HEK293 (cell line): ENCODE measurements around the gene CD46.

Experiments used
- CTCF ChIA-PET: fragments of 350-600 bp; formaldehyde crosslinking; extraction: SDS; loops from one replicate; lab custom pipeline; 2021; ENCODE audit warnings: antibody characterized with exemption; lab: Yijun Ruan, JAX
- POLR2A ChIA-PET: fragments of 300-600 bp; formaldehyde crosslinking; extraction: SDS; loops from one replicate; lab custom pipeline; 2020; ENCODE audit warnings: antibody characterized with exemption, inconsistent platforms; lab: Yijun Ruan, JAX
- H3K27ac ChIP-seq: fragments of 200-500 bp; sonication (Bioruptor generic); 2 replicates; pipeline ENCODE4 v1.5.1; 2014; ENCODE audit warnings: low read depth, low read length, control low read depth, inconsistent platforms; ENCODE audit errors: extremely low read depth
- H3K36me3 ChIP-seq, 2 experiments: fragments of 200-500 bp in 1 of 2; sonication (Bioruptor generic) in 1 of 2; 1 replicate in 1 of 2; 2 replicates in 1 of 2; pipeline ENCODE4 v1.5.1; 2014 to 2017; ENCODE audit warnings: inconsistent platforms in 2 of 2, low read length in 2 of 2; ENCODE audit not compliant: control insufficient read depth in 2 of 2, insufficient read depth in 1 of 2
- H3K4me1 ChIP-seq: fragments of 200-500 bp; sonication (Bioruptor generic); 2 replicates; pipeline ENCODE4 v1.5.1; 2014; ENCODE audit warnings: mild to moderate bottlenecking, low read length, inconsistent platforms; ENCODE audit not compliant: control insufficient read depth, insufficient read depth
- H3K4me3 ChIP-seq: 2 replicates; pipeline ENCODE4 v1.5.1; 2011; ENCODE audit warnings: low read depth, mild to moderate bottlenecking, control low read depth, low read length, moderate library complexity
- H3K9me3 ChIP-seq: fragments of 200-500 bp; sonication (Bioruptor generic); 2 replicates; pipeline ENCODE4 v1.5.1; 2014; ENCODE audit warnings: low read depth, low read length, inconsistent platforms; ENCODE audit not compliant: control insufficient read depth, insufficient read depth
- REPIN1 ChIP-seq: fragments of 450-650 bp; formaldehyde crosslinking; IDR thresholded peaks from 2 replicates; pipeline ENCODE4 v1.5.1; 2017; ENCODE audit warnings: missing biosample characterization, missing genetic modification characterization, low read depth
- WT1 ChIP-seq: fragments of 450-650 bp; formaldehyde crosslinking; IDR thresholded peaks from 2 replicates; pipeline ENCODE4 v1.5.1; 2016; ENCODE audit warnings: missing biosample characterization, missing genetic modification characterization
- ZBTB1 ChIP-seq: fragments of 450-650 bp; formaldehyde crosslinking; IDR thresholded peaks from 2 replicates; pipeline ENCODE4 v1.5.1; 2016; ENCODE audit warnings: missing biosample characterization, missing genetic modification characterization
- ZBTB17 ChIP-seq: fragments of 450-650 bp; formaldehyde crosslinking; IDR thresholded peaks from 2 replicates; pipeline ENCODE4 v1.5.1; 2016; ENCODE audit warnings: missing biosample characterization, missing genetic modification characterization
- ZBTB7A ChIP-seq: fragments of 450-650 bp; formaldehyde crosslinking; IDR thresholded peaks from 2 replicates; pipeline ENCODE4 v1.5.1; 2016; ENCODE audit warnings: low read depth, missing biosample characterization, missing genetic modification characterization
- ZNF121 ChIP-seq: fragments of 450-650 bp; formaldehyde crosslinking; IDR thresholded peaks from 2 replicates; pipeline ENCODE4 v1.5.1; 2016; ENCODE audit warnings: missing biosample characterization, missing genetic modification characterization
- ZNF132 ChIP-seq: fragments of 450-650 bp; formaldehyde crosslinking; IDR thresholded peaks from 2 replicates; pipeline ENCODE4 v1.5.1; 2017; ENCODE audit warnings: missing biosample characterization, missing genetic modification characterization, borderline replicate concordance
- ZNF174 ChIP-seq: fragments of 450-650 bp; formaldehyde crosslinking; IDR thresholded peaks from 2 replicates; pipeline ENCODE4 v1.5.0; 2017; ENCODE audit warnings: missing biosample characterization, mild to moderate bottlenecking, missing genetic modification characterization
- ZNF248 ChIP-seq: fragments of 450-650 bp; formaldehyde crosslinking; IDR thresholded peaks from 2 replicates; pipeline ENCODE4 v1.5.1; 2017; ENCODE audit warnings: missing biosample characterization, missing genetic modification characterization
- ZNF391 ChIP-seq: fragments of 450-650 bp; formaldehyde crosslinking; IDR thresholded peaks from 2 replicates; pipeline ENCODE4 v1.5.1; 2016; ENCODE audit warnings: low read depth, missing biosample characterization, missing genetic modification characterization, borderline replicate concordance
- ZNF501 ChIP-seq: fragments of 450-650 bp; formaldehyde crosslinking; IDR thresholded peaks from 2 replicates; pipeline ENCODE4 v1.5.1; 2016; ENCODE audit warnings: missing biosample characterization, missing genetic modification characterization
- ZNF555 ChIP-seq: fragments of 450-650 bp; formaldehyde crosslinking; conservative IDR thresholded peaks from 2 replicates; pipeline ENCODE4 v1.5.1; 2017; ENCODE audit warnings: missing biosample characterization, mild to moderate bottlenecking, missing genetic modification characterization, inconsistent platforms
- ZNF571 ChIP-seq: fragments of 450-650 bp; formaldehyde crosslinking; IDR thresholded peaks from 2 replicates; pipeline ENCODE4 v1.5.0; 2017; ENCODE audit warnings: missing biosample characterization, missing genetic modification characterization
- ZNF664 ChIP-seq: fragments of 450-650 bp; formaldehyde crosslinking; IDR thresholded peaks from 2 replicates; pipeline ENCODE4 v1.5.1; 2016; ENCODE audit warnings: missing biosample characterization, missing genetic modification characterization
- ZNF747 ChIP-seq: fragments of 450-650 bp; formaldehyde crosslinking; IDR thresholded peaks from 2 replicates; pipeline ENCODE4 v1.5.1; 2016; ENCODE audit warnings: missing biosample characterization, missing genetic modification characterization
- ZNF76 ChIP-seq: fragments of 450-650 bp; formaldehyde crosslinking; IDR thresholded peaks from 2 replicates; pipeline ENCODE4; 2016; ENCODE audit warnings: low read depth, missing biosample characterization, missing genetic modification characterization, borderline replicate concordance
- ZNF785 ChIP-seq: fragments of 450-650 bp; formaldehyde crosslinking; IDR thresholded peaks from 2 replicates; pipeline ENCODE4 v1.5.1; 2016; ENCODE audit warnings: missing biosample characterization, missing genetic modification characterization
- ZSCAN30 ChIP-seq: fragments of 450-650 bp; IDR thresholded peaks from 2 replicates; pipeline ENCODE4 v1.5.1; 2018; ENCODE audit warnings: missing biosample characterization, mild to moderate bottlenecking, missing genetic modification characterization, moderate library complexity
- TF ChIP-seq, protein P1 (sequence below): fragments of 450-650 bp; formaldehyde crosslinking; IDR thresholded peaks from 2 replicates; pipeline ENCODE4 v1.5.1; 2016; ENCODE audit warnings: missing biosample characterization, missing genetic modification characterization
- TF ChIP-seq, protein P2 (sequence below): fragments of 450-650 bp; formaldehyde crosslinking; IDR thresholded peaks from 2 replicates; pipeline ENCODE4 v1.5.1; 2016; ENCODE audit warnings: missing biosample characterization, missing genetic modification characterization
- TF ChIP-seq, protein P3 (sequence below): fragments of 450-650 bp; formaldehyde crosslinking; IDR thresholded peaks from 2 replicates; pipeline ENCODE4 v1.5.1; 2016; ENCODE audit warnings: missing biosample characterization, missing genetic modification characterization
- TF ChIP-seq, protein P4 (sequence below): fragments of 450-650 bp; formaldehyde crosslinking; IDR thresholded peaks from 2 replicates; pipeline ENCODE4 v1.5.1; 2016; ENCODE audit warnings: missing biosample characterization, missing genetic modification characterization

Gene CD46

DNA sequence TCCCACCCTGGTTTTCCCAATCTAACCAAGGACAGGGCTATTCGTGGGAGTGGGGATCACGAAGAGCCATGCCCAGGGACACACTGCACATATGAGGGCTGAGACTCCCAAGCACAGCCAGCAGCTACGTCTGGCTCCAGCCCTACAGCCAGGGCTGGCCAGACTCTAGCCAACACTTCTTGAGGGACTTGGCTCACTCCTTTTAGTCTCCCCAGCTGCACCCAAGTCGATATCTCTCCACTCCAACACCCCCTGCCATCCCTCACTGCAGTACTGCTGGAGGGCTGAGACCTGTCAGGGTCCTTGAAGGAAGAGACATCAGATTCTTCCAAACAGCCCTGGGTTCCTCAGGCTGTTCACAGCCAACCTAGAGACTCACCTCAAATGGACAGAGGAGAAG is 62.6 kb downstream of the CD46 start (continued):
- TF ChIP-seq, protein P1, sequence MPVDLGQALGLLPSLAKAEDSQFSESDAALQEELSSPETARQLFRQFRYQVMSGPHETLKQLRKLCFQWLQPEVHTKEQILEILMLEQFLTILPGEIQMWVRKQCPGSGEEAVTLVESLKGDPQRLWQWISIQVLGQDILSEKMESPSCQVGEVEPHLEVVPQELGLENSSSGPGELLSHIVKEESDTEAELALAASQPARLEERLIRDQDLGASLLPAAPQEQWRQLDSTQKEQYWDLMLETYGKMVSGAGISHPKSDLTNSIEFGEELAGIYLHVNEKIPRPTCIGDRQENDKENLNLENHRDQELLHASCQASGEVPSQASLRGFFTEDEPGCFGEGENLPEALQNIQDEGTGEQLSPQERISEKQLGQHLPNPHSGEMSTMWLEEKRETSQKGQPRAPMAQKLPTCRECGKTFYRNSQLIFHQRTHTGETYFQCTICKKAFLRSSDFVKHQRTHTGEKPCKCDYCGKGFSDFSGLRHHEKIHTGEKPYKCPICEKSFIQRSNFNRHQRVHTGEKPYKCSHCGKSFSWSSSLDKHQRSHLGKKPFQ (tag by site-specific recombination), result no peak

DNA sequence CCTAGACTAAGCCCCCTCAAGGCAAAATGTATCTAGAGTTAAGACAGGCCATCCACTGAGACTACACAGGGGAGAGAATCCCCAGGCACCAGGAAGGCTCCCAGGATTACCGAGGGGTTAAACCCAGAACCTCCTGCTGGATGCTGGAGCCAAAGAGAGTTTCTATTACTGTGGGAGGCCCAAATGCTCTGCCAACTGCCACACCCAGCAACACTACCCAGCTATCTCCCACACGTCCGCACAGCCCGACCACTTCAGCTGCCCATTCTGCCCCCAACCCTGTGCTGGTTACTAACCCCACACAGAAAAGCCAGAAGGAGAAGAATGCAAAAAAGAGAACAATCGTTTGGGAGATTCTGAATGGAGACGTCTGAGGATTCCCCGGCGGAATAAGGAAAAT is 63.6 kb downstream of the CD46 start:
- H3K4me1 ChIP-seq, result no peaks in the 10 kb centered on the region; the same call in 1 of the 2 replicates
- H3K36me3 ChIP-seq, result peaks cover 0 to 67% of the 10 kb centered on the region in 2 experiments; a peak in 1 of 3 replicates
- H3K4me3 ChIP-seq, result no peak overlapping the region
- TF ChIP-seq ZNF132 (tag by site-specific recombination) (no peak), ZBTB17 (no peak), ZNF248 (tag by site-specific recombination) (no peak)
- TF ChIP-seq, protein P2, sequence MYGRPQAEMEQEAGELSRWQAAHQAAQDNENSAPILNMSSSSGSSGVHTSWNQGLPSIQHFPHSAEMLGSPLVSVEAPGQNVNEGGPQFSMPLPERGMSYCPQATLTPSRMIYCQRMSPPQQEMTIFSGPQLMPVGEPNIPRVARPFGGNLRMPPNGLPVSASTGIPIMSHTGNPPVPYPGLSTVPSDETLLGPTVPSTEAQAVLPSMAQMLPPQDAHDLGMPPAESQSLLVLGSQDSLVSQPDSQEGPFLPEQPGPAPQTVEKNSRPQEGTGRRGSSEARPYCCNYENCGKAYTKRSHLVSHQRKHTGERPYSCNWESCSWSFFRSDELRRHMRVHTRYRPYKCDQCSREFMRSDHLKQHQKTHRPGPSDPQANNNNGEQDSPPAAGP, result no peak
- TF ChIP-seq, protein P3, sequence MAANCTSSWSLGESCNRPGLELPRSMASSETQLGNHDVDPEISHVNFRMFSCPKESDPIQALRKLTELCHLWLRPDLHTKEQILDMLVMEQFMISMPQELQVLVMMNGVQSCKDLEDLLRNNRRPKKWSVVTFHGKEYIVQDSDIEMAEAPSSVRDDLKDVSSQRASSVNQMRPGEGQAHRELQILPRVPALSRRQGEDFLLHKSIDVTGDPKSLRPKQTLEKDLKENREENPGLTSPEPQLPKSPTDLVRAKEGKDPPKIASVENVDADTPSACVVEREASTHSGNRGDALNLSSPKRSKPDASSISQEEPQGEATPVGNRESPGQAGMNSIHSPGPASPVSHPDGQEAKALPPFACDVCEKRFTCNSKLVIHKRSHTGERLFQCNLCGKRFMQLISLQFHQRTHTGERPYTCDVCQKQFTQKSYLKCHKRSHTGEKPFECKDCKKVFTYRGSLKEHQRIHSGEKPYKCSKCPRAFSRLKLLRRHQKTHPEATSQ (tag by site-specific recombination), result no peak
- POLR2A ChIA-PET, result no interaction called here
- CTCF ChIA-PET, result interaction anchor here (0.9 kb wide), 1 partner anchor 18 kb away, joined by 3 read pairs; no protein-coding TSS in a partner anchor
- no peak overlapping the region for H3K27ac ChIP-seq
- H3K9me3 ChIP-seq, result no peaks in the 10 kb centered on the region

DNA sequence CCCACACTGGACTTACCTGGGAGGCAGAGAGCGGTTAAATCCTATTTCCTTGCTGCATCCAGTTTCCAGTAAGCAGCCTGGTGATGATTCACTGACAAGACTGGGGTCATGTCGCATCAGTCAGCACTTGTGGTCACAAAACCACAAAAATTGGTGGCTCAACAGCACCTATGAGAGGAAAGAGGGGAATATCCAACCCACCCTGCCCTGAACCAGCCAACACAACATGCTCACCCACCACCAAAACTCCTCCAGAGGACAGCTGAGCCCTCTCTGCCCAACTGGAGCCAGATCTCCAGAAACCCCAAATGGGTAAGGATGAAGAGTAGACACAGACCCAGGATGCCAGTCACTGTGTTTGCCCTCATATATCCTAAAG is 64.0 kb downstream of the CD46 start:
- no peaks in the 10 kb centered on the region for H3K9me3 ChIP-seq
- H3K36me3 ChIP-seq, result peaks cover 0 to 63% of the 10 kb centered on the region in 2 experiments; a peak in 1 of 3 replicates
- H3K4me3 ChIP-seq, result no peak overlapping the region
- ChIA-PET CTCF (interaction anchor here (0.9 kb wide), 1 partner anchor 19 kb away, joined by 3 read pairs; no protein-coding TSS in a partner anchor), POLR2A (no interaction called here)
- TF ChIP-seq ZNF76 (tag by site-specific recombination) (no peak), ZSCAN30 (no peak), ZNF391 (tag by site-specific recombination) (no peak), ZNF501 (tag by site-specific recombination) (no peak), WT1 (no peak), ZNF664 (tag by site-specific recombination) (no peak), ZNF248 (tag by site-specific recombination) (no peak), ZNF174 (tag by site-specific recombination) (no peak), ZNF121 (no peak), ZBTB1 (no peak), ZNF555 (tag by site-specific recombination) (no peak), REPIN1 (tag by site-specific recombination) (no peak), ZBTB7A (no peak), ZNF571 (tag by site-specific recombination) (no peak), ZNF785 (tag by site-specific recombination) (no peak), ZNF747 (tag by site-specific recombination) (no peak)
- TF ChIP-seq, protein P1 (tag by site-specific recombination), result no peak
- TF ChIP-seq, protein P4, sequence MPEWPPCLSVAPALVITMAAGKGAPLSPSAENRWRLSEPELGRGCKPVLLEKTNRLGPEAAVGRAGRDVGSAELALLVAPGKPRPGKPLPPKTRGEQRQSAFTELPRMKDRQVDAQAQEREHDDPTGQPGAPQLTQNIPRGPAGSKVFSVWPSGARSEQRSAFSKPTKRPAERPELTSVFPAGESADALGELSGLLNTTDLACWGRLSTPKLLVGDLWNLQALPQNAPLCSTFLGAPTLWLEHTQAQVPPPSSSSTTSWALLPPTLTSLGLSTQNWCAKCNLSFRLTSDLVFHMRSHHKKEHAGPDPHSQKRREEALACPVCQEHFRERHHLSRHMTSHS, result no peak
- no peaks in the 10 kb centered on the region; the same call in 1 of the 2 replicates for H3K4me1 ChIP-seq
- no peak overlapping the region for H3K27ac ChIP-seq
